Stimulated activated CD8-positive, alpha-beta memory T cell treated with anti-CD3 and anti-CD28 coated beads, Interleukin-12 subunit alpha, Interleukin-12 subunit beta, amount 100 ng/mL, for 24 hours (primary cell): ENCODE data around the gene TTC39C.

Source experiments
- DNase-seq: peaks from one replicate; pipeline ENCODE4 v3.0.0-alpha.2; 2020; ENCODE audit errors: extremely low read depth

Gene TTC39C

DNA sequence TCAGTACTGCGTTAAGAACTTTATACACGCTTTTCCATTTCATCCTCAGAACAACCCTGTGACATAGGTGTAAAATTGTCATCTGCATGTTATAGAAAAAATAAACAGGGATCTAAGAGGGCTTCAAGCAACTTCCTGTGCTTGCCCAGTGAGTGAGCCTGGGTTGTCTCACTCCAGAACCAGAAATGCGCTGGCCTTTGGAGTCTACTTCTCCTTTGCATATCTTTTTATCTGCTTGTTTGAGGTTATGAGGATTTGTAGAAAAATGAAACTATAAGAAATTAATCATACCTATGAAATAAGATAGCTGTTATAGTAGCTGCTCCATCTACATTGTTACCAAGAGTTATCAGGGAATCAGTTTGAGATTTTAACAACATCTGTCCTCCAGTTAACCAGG lies 69.0 kb downstream of the TTC39C start:
- DNase-seq = no peak

DNA sequence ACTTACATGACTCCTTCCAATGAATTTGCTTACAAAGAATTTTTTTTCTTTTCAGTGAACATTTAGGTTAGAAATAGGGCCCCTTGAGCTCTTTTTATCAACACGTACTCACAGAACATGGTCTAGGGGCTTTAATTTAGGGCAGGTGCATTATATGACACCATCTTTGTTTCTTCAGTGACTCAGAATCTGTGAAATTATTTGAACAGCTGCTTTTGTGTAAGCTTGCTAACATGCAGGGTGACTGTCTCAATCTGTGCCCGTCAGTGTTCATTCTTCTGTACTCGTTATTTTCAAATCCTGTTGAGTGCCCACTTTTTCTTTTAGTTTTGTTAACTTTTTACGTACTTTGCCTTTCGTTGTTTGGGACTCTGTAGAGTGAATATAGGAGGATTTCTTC lies 71.5 kb downstream of the TTC39C start:
- no peak for DNase-seq

DNA sequence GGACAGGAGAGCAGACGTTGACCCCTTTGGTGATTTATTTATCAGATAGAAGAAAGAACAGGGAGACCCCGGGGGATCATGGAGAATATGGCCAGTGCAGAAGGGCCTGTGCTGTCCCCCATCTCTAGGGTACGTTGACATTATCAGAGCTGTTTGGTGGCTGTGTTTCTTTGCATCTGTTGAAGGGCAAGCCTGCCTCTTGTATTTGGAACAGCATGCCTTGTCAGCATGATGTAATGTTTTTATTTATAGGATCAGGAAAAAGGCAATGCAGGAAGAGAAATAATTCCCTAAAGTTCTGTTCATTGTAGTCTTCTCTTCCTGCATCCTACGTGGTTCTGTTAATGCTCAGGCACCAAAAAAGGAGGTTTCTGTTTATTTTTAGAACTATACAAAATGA lies 74.5 kb downstream of the TTC39C start:
- DNase-seq = no peak

GRCh38 chr18:24089515-24090337 lies 75.2 kb downstream of the TTC39C start:
- no peak for DNase-seq

GRCh38 chr18:24090876-24091275 lies 76.3 kb downstream of the TTC39C start:
- no peak for DNase-seq

- DNase-seq = no peak
These were observed 80.0 kb downstream of the TTC39C start for GRCh38 chr18:24094561-24094960.

DNA sequence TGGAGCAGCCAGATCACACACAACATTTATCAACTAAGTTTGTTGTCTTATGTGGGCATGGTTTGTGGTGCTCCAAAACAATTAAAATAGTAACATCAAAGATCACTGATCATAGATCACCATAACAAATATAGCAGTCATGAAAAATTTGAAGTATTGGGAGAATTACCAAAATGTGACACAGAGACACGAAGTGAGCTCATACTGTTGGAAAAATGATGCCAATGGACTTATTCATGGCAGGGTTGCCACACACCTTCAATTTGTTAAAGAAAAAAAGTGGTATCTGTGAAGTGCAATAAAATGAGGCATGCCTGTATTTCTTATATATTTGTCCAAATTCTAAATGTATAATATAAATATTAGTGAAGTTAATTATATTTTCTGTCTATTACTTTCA lies 81.4 kb downstream of the TTC39C start:
- no peak for DNase-seq

DNA sequence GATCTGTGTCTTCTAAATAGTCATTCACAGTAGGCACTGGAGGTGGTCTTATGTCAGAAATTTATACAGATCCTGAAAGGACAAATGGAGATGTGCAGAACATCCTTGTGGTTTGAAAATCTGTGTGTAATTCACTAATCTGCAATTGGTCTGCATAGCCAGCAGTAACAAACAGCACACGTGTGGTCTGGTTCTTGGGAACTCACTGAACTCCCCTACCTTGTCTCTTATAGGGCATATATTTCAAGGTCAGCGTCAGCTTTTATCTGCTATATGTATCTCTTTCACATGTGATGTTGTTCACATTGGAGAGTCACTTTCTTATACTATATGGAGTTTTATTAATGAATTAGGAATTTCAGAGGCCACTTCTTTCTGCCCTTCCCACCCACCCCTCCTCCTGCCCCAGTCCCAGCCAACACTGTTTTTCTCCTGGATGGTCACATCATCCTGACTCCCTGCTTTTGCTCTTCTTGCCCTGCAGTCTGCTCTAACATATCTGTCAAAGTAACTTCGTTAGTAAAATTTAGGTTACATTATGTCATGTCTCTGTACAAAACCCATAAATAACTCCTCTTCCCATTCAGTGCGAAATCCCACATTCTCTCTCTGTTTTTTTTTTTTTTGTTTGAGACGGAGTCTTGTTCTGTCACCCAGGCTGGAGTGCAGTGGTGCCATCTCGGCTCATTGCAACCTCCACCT lies 88.9 kb downstream of the TTC39C start:
- DNase-seq = no peak

DNA sequence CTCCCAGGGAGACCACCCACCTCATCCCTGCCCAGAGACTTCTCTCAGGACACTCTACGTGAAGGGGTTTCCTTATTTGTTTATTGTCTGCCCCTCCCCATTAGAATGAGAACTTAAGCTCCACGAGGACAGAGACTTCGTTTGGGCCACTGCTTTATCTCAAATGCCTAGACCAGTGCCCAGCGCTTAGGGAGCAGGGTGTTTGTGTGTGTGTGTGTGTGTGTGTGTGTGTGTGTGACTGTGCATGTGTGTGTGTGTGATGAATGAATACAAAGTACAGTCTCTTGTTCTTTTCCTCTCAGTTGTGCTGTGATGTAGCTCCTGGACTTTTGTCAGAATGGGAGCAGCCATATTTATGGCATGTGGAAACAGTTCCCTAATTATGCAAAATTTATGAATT lies 89.9 kb downstream of the TTC39C start:
- DNase-seq = no peak

DNA sequence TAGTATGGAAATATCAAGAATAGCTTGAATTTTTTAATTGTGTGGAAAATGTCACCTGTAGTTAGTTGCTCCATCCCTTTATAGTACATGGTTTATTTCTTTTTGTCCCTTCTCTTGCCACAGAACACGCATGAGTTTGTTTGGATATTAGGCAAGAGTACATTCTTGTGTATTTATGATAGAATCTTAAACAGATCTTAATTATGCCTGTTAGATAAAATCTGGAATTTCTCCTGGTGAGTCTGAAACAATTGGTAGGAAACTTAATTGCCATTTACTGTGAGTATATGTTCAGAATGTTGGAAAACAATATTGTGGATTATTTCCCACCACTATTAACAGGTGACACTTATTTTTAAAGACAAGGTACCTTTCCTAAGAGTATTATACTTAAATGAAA lies 94.1 kb downstream of the TTC39C start:
- no peak for DNase-seq

DNA sequence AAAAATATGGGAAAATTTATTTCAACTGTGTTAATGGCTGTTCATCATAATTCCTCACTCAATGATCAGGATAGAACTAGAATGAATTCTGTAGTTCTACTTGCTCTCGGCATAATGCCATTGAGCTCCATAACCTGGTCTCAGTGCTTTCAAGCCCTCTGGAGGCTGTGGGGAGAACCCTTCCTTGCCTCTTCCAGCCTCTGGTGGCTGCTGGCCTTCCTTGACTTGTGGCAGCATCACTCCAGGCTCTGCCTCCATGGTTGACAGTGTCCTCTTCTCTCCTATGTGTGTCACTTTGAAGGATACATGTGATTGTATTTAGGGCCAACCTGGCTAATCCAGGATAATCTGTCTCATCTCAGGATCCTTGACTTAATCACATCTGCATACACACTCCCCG lies 97.4 kb downstream of the TTC39C start:
- DNase-seq = no peak

DNA sequence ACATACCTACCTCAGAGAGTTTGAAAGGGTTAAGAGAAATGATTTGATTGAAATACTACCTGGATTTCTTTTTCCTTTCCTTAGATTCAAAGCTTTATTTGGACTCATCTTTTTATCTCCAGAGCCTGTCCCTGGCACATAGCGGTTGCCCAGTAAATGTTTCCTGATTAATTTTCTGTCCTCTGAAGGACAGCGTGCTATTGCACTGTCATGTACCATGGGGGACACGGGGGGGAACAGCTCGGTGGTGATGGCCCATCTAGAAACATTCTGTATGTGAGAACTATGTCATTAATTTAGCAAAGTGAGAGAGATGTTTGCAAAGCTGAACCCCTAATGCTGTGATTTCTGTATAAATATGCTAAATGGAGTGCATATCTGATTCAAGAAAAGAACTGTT lies 97.9 kb downstream of the TTC39C start:
- DNase-seq = no peak

GRCh38 chr18:24112874-24113615 lies 98.5 kb downstream of the TTC39C start:
- no peak for DNase-seq

DNA sequence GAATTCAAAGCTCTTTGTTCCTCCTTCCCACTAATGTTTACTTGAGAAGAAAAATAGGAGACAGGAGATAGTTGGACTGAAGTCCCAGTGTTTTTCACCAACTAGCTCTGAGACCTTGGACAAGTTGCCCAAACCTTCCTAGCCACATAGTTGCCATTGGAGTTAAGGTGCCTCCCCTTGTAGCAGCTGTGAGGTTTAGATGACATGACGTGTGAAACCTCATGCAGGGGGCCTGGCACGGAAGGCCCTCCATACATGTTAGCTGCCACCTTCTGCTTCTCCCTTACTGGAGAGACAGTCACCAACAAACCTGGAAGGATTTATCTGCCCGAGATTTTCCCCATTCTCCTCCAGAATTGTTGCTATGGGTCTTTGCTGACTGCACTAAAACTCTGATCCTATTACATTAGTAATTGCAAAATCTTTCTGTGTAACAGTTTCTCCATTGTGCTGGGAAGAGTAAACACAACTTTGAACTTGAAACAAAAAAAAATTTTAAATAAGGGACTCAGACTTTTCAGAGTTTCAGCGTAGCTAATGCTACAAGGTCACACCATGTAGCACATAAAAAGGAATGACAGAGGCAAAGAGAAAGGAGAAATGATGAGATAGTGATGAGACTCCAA lies 100.5 kb downstream of the TTC39C start:
- DNase-seq = no peak

GRCh38 chr18:24115628-24116027 lies 101.1 kb downstream of the TTC39C start:
- no peak for DNase-seq

- DNase-seq = peak; percentile 28
These were observed 104.4 kb downstream of the TTC39C start for GRCh38 chr18:24118750-24119577.

- no peak for DNase-seq
These were observed 106.1 kb downstream of the TTC39C start for GRCh38 chr18:24120676-24121075.

DNA sequence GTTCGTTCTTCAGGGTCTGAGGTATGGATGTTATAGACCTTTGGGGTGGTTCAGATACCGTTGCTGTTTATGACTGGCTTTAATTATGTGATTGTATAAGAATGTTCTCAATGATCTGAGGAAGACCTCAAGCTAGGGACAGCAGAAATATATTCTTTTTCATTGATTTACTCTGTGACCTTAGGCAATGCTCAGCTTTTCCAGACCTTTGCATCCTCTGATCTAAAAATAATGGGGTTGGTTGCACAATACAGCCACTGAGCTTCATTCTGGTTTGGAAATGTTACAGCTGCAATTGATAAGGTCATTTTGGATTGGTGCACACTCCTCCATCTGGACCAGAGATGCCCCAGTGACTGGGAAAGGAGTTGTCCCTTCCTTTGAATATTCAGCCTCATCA lies 107.1 kb downstream of the TTC39C start:
- DNase-seq = no peak

DNA sequence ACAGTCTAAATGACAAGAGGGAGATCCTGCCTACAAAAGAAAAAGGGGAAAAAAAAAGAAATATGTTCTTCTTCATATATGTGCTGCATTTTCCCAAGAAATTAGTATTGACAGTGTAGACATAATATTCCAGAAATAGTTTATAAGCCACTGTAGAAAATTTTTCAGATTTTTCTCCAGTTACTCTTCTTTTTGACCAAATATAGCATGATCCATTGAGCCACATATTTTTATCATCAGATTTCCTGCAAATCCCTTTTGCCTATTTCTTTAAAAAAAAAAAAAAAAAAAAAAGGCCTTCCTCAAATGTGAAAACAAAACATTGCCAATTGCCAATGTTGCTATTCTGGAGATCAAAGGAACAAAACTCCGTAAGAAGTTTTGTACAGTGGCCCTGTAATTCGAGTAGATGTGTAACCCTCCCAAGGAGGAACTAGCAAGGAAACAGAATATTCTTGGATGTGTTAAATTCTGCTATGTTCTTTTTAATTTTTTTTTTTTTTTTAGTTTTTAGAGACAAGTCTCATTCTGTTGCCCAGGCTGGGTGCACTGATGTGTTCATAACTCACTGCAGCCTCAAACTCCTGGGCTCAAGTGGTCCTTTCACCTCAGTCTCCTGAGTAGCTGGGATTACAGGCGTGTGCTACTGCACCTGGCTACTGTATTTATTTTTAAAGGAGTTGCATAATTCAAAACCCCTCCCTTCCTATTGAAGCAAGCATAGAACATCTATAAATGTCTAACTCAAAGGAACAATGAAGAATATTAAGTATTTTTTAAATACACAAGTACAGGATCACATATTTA lies 111.8 kb downstream of the TTC39C start:
- DNase-seq = no peak

DNA sequence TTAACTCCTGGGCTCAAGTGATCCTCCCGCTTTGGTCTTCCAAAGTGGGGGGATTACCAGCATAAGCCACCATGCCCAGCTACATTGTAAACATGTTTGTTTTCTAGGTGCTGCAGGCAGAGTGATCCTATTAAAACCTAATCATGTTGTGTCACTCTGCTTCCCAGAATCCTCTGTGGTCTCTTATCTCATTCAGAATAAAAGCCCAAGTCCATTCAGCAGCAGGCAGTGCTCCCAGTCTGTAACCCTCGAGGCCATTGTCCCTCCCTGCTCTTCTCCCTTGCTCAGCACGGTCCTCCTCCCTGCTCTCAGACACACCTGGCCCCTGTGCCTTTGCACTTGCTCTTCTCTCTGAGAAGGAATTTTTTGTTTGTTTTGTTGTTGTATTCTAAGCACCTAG lies 113.2 kb downstream of the TTC39C start:
- no peak for DNase-seq

- no peak for DNase-seq
These were observed 114.1 kb downstream of the TTC39C start for GRCh38 chr18:24128700-24129099.
